Spleen (tissue), 11 donors: ENCODE data around the gene BABAM2. TPM values are rescaled to one million over a fixed set of nuclear protein-coding genes. Genes with fewer than 3 reads are reported as not detected.

Experiments used
- DNase-seq: peaks from one replicate; pipeline ENCODE4 v3.0.0-alpha.2; 2020
- H3K27ac ChIP-seq, 8 donors: fragments of 200-600 bp; sonication (generic) in 7 of 8; 1 replicate in 4 of 8; 2 replicates in 4 of 8; pipeline versions ENCODE4 v1.5.0 to v1.8.0; 2016 to 2021; ENCODE audit warnings: inconsistent platforms in 4 of 8, mild to moderate bottlenecking in 4 of 8, moderate library complexity in 1 of 8
- H3K27me3 ChIP-seq, 7 donors: fragments of 200-600 bp; sonication (generic) in 6 of 7; replicated peaks in 1 of 7; 1 replicate in 4 of 7; 2 replicates in 3 of 7; pipeline versions ENCODE4 v1.5.0 to v1.8.0; 2016 to 2021; ENCODE audit warnings: inconsistent platforms in 3 of 7, mild to moderate bottlenecking in 1 of 7
- H3K36me3 ChIP-seq, 6 donors: fragments of 200-600 bp; sonication (generic) in 5 of 6; 1 replicate in 4 of 6; 2 replicates in 2 of 6; pipeline versions ENCODE4 v1.5.0 to v1.8.0; 2016 to 2021; ENCODE audit warnings: inconsistent platforms in 2 of 6
- H3K4me1 ChIP-seq, 6 donors: fragments of 200-600 bp; sonication (generic) in 5 of 6; 1 replicate in 3 of 6; 2 replicates in 3 of 6; pipeline versions ENCODE4 v1.5.0 to v1.8.0; 2016 to 2021; ENCODE audit warnings: inconsistent platforms in 3 of 6
- H3K4me3 ChIP-seq, 8 donors: fragments of 200-600 bp; sonication (generic) in 7 of 8; 1 replicate in 4 of 8; 2 replicates in 4 of 8; pipeline versions ENCODE4 v1.5.0 to v1.8.0; 2016 to 2021; ENCODE audit warnings: inconsistent platforms in 4 of 8, mild to moderate bottlenecking in 4 of 8, moderate library complexity in 2 of 8
- H3K9me3 ChIP-seq, 8 donors: fragments of 200-600 bp; sonication (generic) in 7 of 8; 1 replicate in 4 of 8; 2 replicates in 4 of 8; pipeline versions ENCODE4 v1.5.0 to v1.8.0; 2016 to 2021; ENCODE audit warnings: inconsistent platforms in 4 of 8
- CTCF ChIP-seq, 11 experiments: fragments of 200-600 bp in 7 of 11; fragments of 450-650 bp in 4 of 11; sonication (generic) in 4 of 11; IDR thresholded peaks in 8 of 11; conservative IDR thresholded peaks in 3 of 11; 1 replicate in 7 of 11; 2 replicates in 4 of 11; pipeline versions ENCODE4 v1.4.0 to v1.8.0; 2016 to 2021; ENCODE audit warnings: antibody characterized with exemption in 11 of 11, inconsistent platforms in 4 of 11, mild to moderate bottlenecking in 1 of 11
- POLR2A ChIP-seq, 3 donors: fragments of 450-650 bp; IDR thresholded peaks; one replicate each; pipeline ENCODE4 v1.5.1; 2017; ENCODE audit warnings: antibody characterized with exemption in 3 of 3, mild to moderate bottlenecking in 1 of 3
- POLR2AphosphoS5 ChIP-seq, 3 donors: sonication (generic); formaldehyde crosslinking; IDR thresholded peaks; one replicate each; pipeline ENCODE4 v1.5.1; 2017; ENCODE audit warnings: antibody characterized with exemption in 3 of 3
- WGBS, 5 donors: extraction: QIAGEN DNeasy Blood & Tissue Kit in 3 of 5; methylation state at CpG; one replicate each; pipeline versions ENCODE4 v1.1.5 to v1.1.7; 2013 to 2018; 5-methylcytosine and 5-hydroxymethylcytosine counted together
- intact Hi-C: fragments of 100-400 bp; cut with DNase I; formaldehyde crosslinking; loops from one replicate; pipeline ENCODE4 v1.15.0; 2023; ENCODE audit warnings: low total_unique reads
- polyA plus RNA-seq, 3 donors: library from polyadenylated mRNA; stranded (reverse); fragments of 200-250 nt; gene quantifications; one replicate each; pipeline ENCODE4 v1.2.1, GENCODE V29; 2013
- total RNA-seq, 7 donors: library from RNA; depleted of rRNA in 3 of 7; stranded (reverse); fragments of >200 nt in 3 of 7; fragmentation: NEBNext Ultra II Directional in 4 of 7; extraction: Animal tissue kit (Norgen Biotek cat#: 25700) in 4 of 7; gene quantifications; one replicate each; pipeline versions ENCODE4 v1.1.0 to v1.2.1, GENCODE V29; 2016 to 2021
- donor health status: healthy with polysubstance abuse.
- donor health status: DM: no; HTN: no; CAD: no; lungs with moderate emphysema.
- donor health status: DM: no; HTN: no; CAD: no.
- donor health status: Bipolar disorder and iron deficiency.
- donor health status: healthy.
- donor health status: DM: no; HTN: no; CAD: no.
- donor health status: DM: yes; HTN: yes; CAD: no.

The BABAM2 gene
- total and polyA plus RNA-seq, 10 donors, result 16.1 to 70.1 (median 55.0) TPM

GRCh38 chr2:27844821-27845255, 45.7 kb upstream of the BABAM2 start:
- Histone ChIP-seq H3K4me3 (no peak overlapping the region), H3K36me3 (peaks cover 0 to 9% (median 0%) of the 10 kb centered on the region in 6 donors), H3K4me1 (no peaks in the 10 kb centered on the region), H3K27me3 (no peaks in the 10 kb centered on the region), H3K27ac (no peak overlapping the region), H3K9me3 (no peaks in the 10 kb centered on the region)
- intact Hi-C loops, result no loop called here
- WGBS, 5 donors, result 80 to 85% (median 81%) methylated on average over 4 of the region's 4 CpGs
- DNase-seq, result no peak
- TF ChIP-seq POLR2AphosphoS5 (IDR thresholded peaks at IDR 0.05), result no peak
- TF ChIP-seq POLR2A (IDR thresholded peaks at IDR 0.05), result no peak
- no peak for TF ChIP-seq CTCF (IDR thresholded peaks at IDR 0.05 in 8 of 11, conservative IDR thresholded peaks at IDR 0.05 in 3 of 11)

- no peaks in the 10 kb centered on the region for H3K9me3 ChIP-seq
- no peak overlapping the region for H3K27ac ChIP-seq
- no peak overlapping the region for H3K4me3 ChIP-seq
- intact Hi-C loops, result no loop called here
- H3K27me3 ChIP-seq, result no peaks in the 10 kb centered on the region
- 76 to 96% (median 82%) methylated on average over 2 of the region's 2 CpGs for WGBS, 5 donors
- H3K36me3 ChIP-seq, result peaks cover 0 to 5% (median 0%) of the 10 kb centered on the region in 6 donors
- H3K4me1 ChIP-seq, result no peaks in the 10 kb centered on the region
- no peak for DNase-seq
- TF ChIP-seq POLR2AphosphoS5 (IDR thresholded peaks at IDR 0.05), result no peak
- TF ChIP-seq CTCF (IDR thresholded peaks at IDR 0.05 in 8 of 11, conservative IDR thresholded peaks at IDR 0.05 in 3 of 11), result no peak
- no peak for TF ChIP-seq POLR2A (IDR thresholded peaks at IDR 0.05)
Measured at GRCh38 chr2:27847333-27847732, 43.2 kb upstream of the BABAM2 start.

- no peak overlapping the region for H3K27ac ChIP-seq
- H3K4me3 ChIP-seq, result no peak overlapping the region
- DNase-seq, result no peak
- H3K9me3 ChIP-seq, result no peaks in the 10 kb centered on the region
- intact Hi-C loops, result no loop called here
- H3K36me3 ChIP-seq, result peaks cover 0 to 5% (median 0%) of the 10 kb centered on the region in 6 donors
- 94 to 97% (median 95%) methylated on average over 3 of the region's 3 CpGs for WGBS, 5 donors
- H3K27me3 ChIP-seq, result no peaks in the 10 kb centered on the region
- no peak for TF ChIP-seq POLR2AphosphoS5 (IDR thresholded peaks at IDR 0.05)
- no peak for TF ChIP-seq POLR2A (IDR thresholded peaks at IDR 0.05)
- TF ChIP-seq CTCF (IDR thresholded peaks at IDR 0.05 in 8 of 11, conservative IDR thresholded peaks at IDR 0.05 in 3 of 11), result no peak
- peaks cover 0 to 4% (median 0%) of the 10 kb centered on the region in 6 donors for H3K4me1 ChIP-seq
Measured at GRCh38 chr2:27849558-27850205, 40.8 kb upstream of the BABAM2 start.

GRCh38 chr2:27852691-27853090, 37.8 kb upstream of the BABAM2 start:
- Histone ChIP-seq H3K36me3 (no peaks in the 10 kb centered on the region), H3K27me3 (no peaks in the 10 kb centered on the region), H3K27ac (no peak overlapping the region), H3K9me3 (peaks cover 0 to 6% (median 4%) of the 10 kb centered on the region in 8 donors), H3K4me3 (no peak overlapping the region), H3K4me1 (peaks cover 0 to 4% (median 0%) of the 10 kb centered on the region in 6 donors)
- TF ChIP-seq POLR2A (IDR thresholded peaks at IDR 0.05) (no peak), CTCF (IDR thresholded peaks at IDR 0.05 in 8 of 11, conservative IDR thresholded peaks at IDR 0.05 in 3 of 11) (no peak), POLR2AphosphoS5 (IDR thresholded peaks at IDR 0.05) (no peak)
- DNase-seq, result no peak
- intact Hi-C loops, result no loop called here
- WGBS, 5 donors, result 81 to 97% (median 93%) methylated on average over 1 of the region's 1 CpG
